Stimulated activated memory B cell treated with anti-CD40 and anti-IgM and Interleukin-4, amounts not matched to agents 10 μg/mL and 1 μg/mL and 100 μg/mL, for 72 hours (primary cell): ENCODE measurements around the gene SLC5A3.

Source experiments
- ATAC-seq: fragments of 150-1000 bp; cut with Tn5 transposase; 2 replicates; pipeline ENCODE4 v1.10.0; 2021
- H3K27ac Mint-ChIP-seq: one replicate; pipeline ENCODE4 v1.8.0; 2022; ENCODE audit warnings: mild to moderate bottlenecking, mixed read lengths
- H3K27me3 Mint-ChIP-seq: one replicate; pipeline ENCODE4 v1.8.0; 2022; ENCODE audit warnings: mixed read lengths
- H3K36me3 Mint-ChIP-seq: one replicate; pipeline ENCODE4 v1.8.0; 2022; ENCODE audit warnings: mixed read lengths
- H3K4me1 Mint-ChIP-seq: one replicate; pipeline ENCODE4 v1.8.0; 2022; ENCODE audit warnings: mixed read lengths
- H3K4me3 Mint-ChIP-seq: one replicate; pipeline ENCODE4 v1.8.0; 2022; ENCODE audit warnings: mild to moderate bottlenecking, moderate library complexity, mixed read lengths
- H3K9me3 Mint-ChIP-seq: one replicate; pipeline ENCODE4 v1.8.0; 2022; ENCODE audit warnings: mixed read lengths

The SLC5A3 gene

GRCh38 chr21:34047835-34048234 is 25.5 kb upstream of the SLC5A3 start:
- no peaks in the 10 kb centered on the region for H3K27me3 Mint-ChIP-seq

GRCh38 chr21:34052171-34052570 is 21.2 kb upstream of the SLC5A3 start:
- Mint-ChIP-seq H3K36me3 (no peaks in the 10 kb centered on the region), H3K27me3 (no peaks in the 10 kb centered on the region), H3K9me3 (no peaks in the 10 kb centered on the region), H3K27ac (no peak overlapping the region), H3K4me1 (peaks cover 22% of the 10 kb centered on the region), H3K4me3 (no peak overlapping the region)
- ATAC-seq, result no peak

More at GRCh38 chr21:34047835-34048234, 25.5 kb upstream of the SLC5A3 start:
- Mint-ChIP-seq H3K36me3 (no peaks in the 10 kb centered on the region), H3K4me1 (peaks cover 14% of the 10 kb centered on the region), H3K9me3 (no peaks in the 10 kb centered on the region), H3K27ac (peak overlapping the region; percentile 64), H3K4me3 (no peak overlapping the region)
- ATAC-seq, result no peak

- Mint-ChIP-seq H3K4me1 (peaks cover 20% of the 10 kb centered on the region), H3K27ac (peak overlapping the region; percentile 23), H3K27me3 (no peaks in the 10 kb centered on the region), H3K36me3 (no peaks in the 10 kb centered on the region), H3K4me3 (no peak overlapping the region), H3K9me3 (no peaks in the 10 kb centered on the region)
- no peak for ATAC-seq
These were observed 19.1 kb upstream of the SLC5A3 start for GRCh38 chr21:34054259-34054658.

GRCh38 chr21:34055615-34056014 is 17.8 kb upstream of the SLC5A3 start:
- H3K36me3 Mint-ChIP-seq, result no peaks in the 10 kb centered on the region
- ATAC-seq, result peak; percentile 67
- no peaks in the 10 kb centered on the region for H3K27me3 Mint-ChIP-seq
- H3K4me1 Mint-ChIP-seq, result peaks cover 20% of the 10 kb centered on the region
- no peak overlapping the region for H3K4me3 Mint-ChIP-seq
- H3K27ac Mint-ChIP-seq, result no peak overlapping the region
- no peaks in the 10 kb centered on the region for H3K9me3 Mint-ChIP-seq

- H3K4me3 Mint-ChIP-seq, result no peak overlapping the region
- H3K27me3 Mint-ChIP-seq, result no peaks in the 10 kb centered on the region
- no peak overlapping the region for H3K27ac Mint-ChIP-seq
- ATAC-seq, result peak; percentile 62
- peaks cover 2% of the 10 kb centered on the region for H3K9me3 Mint-ChIP-seq
- peaks cover 5% of the 10 kb centered on the region for H3K4me1 Mint-ChIP-seq
- no peaks in the 10 kb centered on the region for H3K36me3 Mint-ChIP-seq
These were observed 11.4 kb upstream of the SLC5A3 start for GRCh38 chr21:34061983-34062382.

GRCh38 chr21:34065027-34065426 is 8.4 kb upstream of the SLC5A3 start:
- peaks cover 5% of the 10 kb centered on the region for H3K4me1 Mint-ChIP-seq
- H3K27ac Mint-ChIP-seq, result no peak overlapping the region
- H3K27me3 Mint-ChIP-seq, result no peaks in the 10 kb centered on the region
- ATAC-seq, result no peak
- no peak overlapping the region for H3K4me3 Mint-ChIP-seq
- peaks cover 2% of the 10 kb centered on the region for H3K9me3 Mint-ChIP-seq
- H3K36me3 Mint-ChIP-seq, result no peaks in the 10 kb centered on the region

GRCh38 chr21:34071683-34072082 is 1.7 kb upstream of the SLC5A3 start:
- H3K4me3 Mint-ChIP-seq, result peak overlapping the region; percentile 89
- no peak for ATAC-seq
- H3K4me1 Mint-ChIP-seq, result peaks cover 31% of the 10 kb centered on the region
- H3K36me3 Mint-ChIP-seq, result peaks cover 9% of the 10 kb centered on the region
- no peaks in the 10 kb centered on the region for H3K9me3 Mint-ChIP-seq
- H3K27ac Mint-ChIP-seq, result peak overlapping the region; percentile 62
- H3K27me3 Mint-ChIP-seq, result no peaks in the 10 kb centered on the region

- no peaks in the 10 kb centered on the region for H3K9me3 Mint-ChIP-seq
- ATAC-seq, result peak; percentile 38
- H3K27ac Mint-ChIP-seq, result peak overlapping the region; percentile 62
- H3K27me3 Mint-ChIP-seq, result no peaks in the 10 kb centered on the region
- peaks cover 14% of the 10 kb centered on the region for H3K36me3 Mint-ChIP-seq
- peaks cover 38% of the 10 kb centered on the region for H3K4me1 Mint-ChIP-seq
- peak overlapping the region; percentile 89 for H3K4me3 Mint-ChIP-seq
These were observed 990 bp upstream of the SLC5A3 start for GRCh38 chr21:34072145-34073031.

GRCh38 chr21:34073749-34074282 is 438 bp downstream of the SLC5A3 start:
- Mint-ChIP-seq H3K27me3 (no peaks in the 10 kb centered on the region), H3K4me3 (peak overlapping the region; percentile 92), H3K27ac (peak overlapping the region; percentile 89), H3K4me1 (peaks cover 52% of the 10 kb centered on the region), H3K36me3 (peaks cover 14% of the 10 kb centered on the region), H3K9me3 (no peaks in the 10 kb centered on the region)
- ATAC-seq, result peak; percentile 82

- peak overlapping the region; percentile 89 for H3K27ac Mint-ChIP-seq
- no peak for ATAC-seq
- H3K36me3 Mint-ChIP-seq, result peaks cover 14% of the 10 kb centered on the region
- H3K4me3 Mint-ChIP-seq, result peak overlapping the region; percentile 92
- H3K9me3 Mint-ChIP-seq, result no peaks in the 10 kb centered on the region
- H3K4me1 Mint-ChIP-seq, result peaks cover 58% of the 10 kb centered on the region
- no peaks in the 10 kb centered on the region for H3K27me3 Mint-ChIP-seq
These were observed 1.1 kb downstream of the SLC5A3 start for GRCh38 chr21:34074283-34075090.

GRCh38 chr21:34075091-34075425 is 1.7 kb downstream of the SLC5A3 start:
- Mint-ChIP-seq H3K27ac (peak overlapping the region; percentile 89), H3K4me1 (peaks cover 63% of the 10 kb centered on the region), H3K4me3 (peak overlapping the region; percentile 92), H3K36me3 (peaks cover 20% of the 10 kb centered on the region), H3K27me3 (no peaks in the 10 kb centered on the region), H3K9me3 (no peaks in the 10 kb centered on the region)
- no peak for ATAC-seq

GRCh38 chr21:34075760-34076660 is 2.6 kb downstream of the SLC5A3 start:
- peaks cover 29% of the 10 kb centered on the region for H3K36me3 Mint-ChIP-seq
- H3K27ac Mint-ChIP-seq, result no peak overlapping the region

GRCh38 chr21:34076835-34077234 is 3.5 kb downstream of the SLC5A3 start:
- H3K36me3 Mint-ChIP-seq, result peaks cover 31% of the 10 kb centered on the region
- H3K9me3 Mint-ChIP-seq, result no peaks in the 10 kb centered on the region
- no peak overlapping the region for H3K4me3 Mint-ChIP-seq
- no peak for ATAC-seq
- peaks cover 81% of the 10 kb centered on the region for H3K4me1 Mint-ChIP-seq
- H3K27me3 Mint-ChIP-seq, result no peaks in the 10 kb centered on the region
- H3K27ac Mint-ChIP-seq, result no peak overlapping the region

More at GRCh38 chr21:34075760-34076660, 2.6 kb downstream of the SLC5A3 start:
- Mint-ChIP-seq H3K27me3 (no peaks in the 10 kb centered on the region), H3K4me3 (peak overlapping the region; percentile 40), H3K4me1 (peaks cover 73% of the 10 kb centered on the region), H3K9me3 (no peaks in the 10 kb centered on the region)
- ATAC-seq, result no peak

- H3K9me3 Mint-ChIP-seq, result no peaks in the 10 kb centered on the region
- no peak overlapping the region for H3K27ac Mint-ChIP-seq
- ATAC-seq, result no peak
- H3K4me1 Mint-ChIP-seq, result peaks cover 86% of the 10 kb centered on the region
- no peaks in the 10 kb centered on the region for H3K27me3 Mint-ChIP-seq
- no peak overlapping the region for H3K4me3 Mint-ChIP-seq
- H3K36me3 Mint-ChIP-seq, result peaks cover 36% of the 10 kb centered on the region
These were observed 4.5 kb downstream of the SLC5A3 start for GRCh38 chr21:34077888-34078287.
